Bronchial epithelial cell (primary cell): ENCODE measurements around the gene ADAMTS9. TPM values are rescaled to one million over a fixed set of nuclear protein-coding genes. Genes with fewer than 3 reads are reported as not detected.

Experiments used
- DNase-seq: peaks from one replicate; pipeline ENCODE4 v3.0.0-alpha.2; 2010; ENCODE audit warnings: low read depth
- FAIRE-seq: peaks from 2 replicates; lab custom pipeline; 2011; peaks lifted over from hg19 to GRCh38; lab: Jason Lieb, UNC
- H3K27me3 ChIP-seq: 2 replicates; pipeline ENCODE4 v1.5.1; 2011; ENCODE audit warnings: low read length; ENCODE audit not compliant: control insufficient read depth, insufficient read depth
- H3K36me3 ChIP-seq: 2 replicates; pipeline ENCODE4 v1.5.1; 2011; ENCODE audit warnings: low read length; ENCODE audit not compliant: control insufficient read depth, insufficient read depth
- H3K4me3 ChIP-seq: 2 replicates; pipeline ENCODE4 v1.5.1; 2011; ENCODE audit warnings: mild to moderate bottlenecking, low read depth, low read length, control low read depth
- CTCF ChIP-seq: IDR thresholded peaks from 2 replicates; pipeline ENCODE4 v1.5.1; 2011; ENCODE audit warnings: mild to moderate bottlenecking, moderate library complexity, low read length, control low read depth, inconsistent platforms; ENCODE audit not compliant: insufficient read depth, severe bottlenecking
- total RNA-seq: library from RNA; depleted of rRNA; stranded (reverse); fragments of >200 nt; gene quantifications from 2 replicates; pipeline ENCODE4 v1.2.1, GENCODE V29; 2014

ADAMTS9 gene
- total RNA-seq, 1 donor from 2014 or later: 0.26 TPM

- no peak for DNase-seq
- FAIRE-seq: no peak
- Histone ChIP-seq H3K4me3 (no peak overlapping the region), H3K27me3 (no peaks in the 10 kb centered on the region), H3K36me3 (no peaks in the 10 kb centered on the region)
- TF ChIP-seq CTCF: no peak
Measured at GRCh38 chr3:64578062-64578770, 109.6 kb downstream of the ADAMTS9 start.

- no peak for FAIRE-seq
- DNase-seq: no peak
- H3K4me3 ChIP-seq: no peak overlapping the region
- no peaks in the 10 kb centered on the region for H3K27me3 ChIP-seq
- TF ChIP-seq CTCF: no peak
- H3K36me3 ChIP-seq: no peaks in the 10 kb centered on the region
Measured at GRCh38 chr3:64576211-64576775, 111.5 kb downstream of the ADAMTS9 start.

GRCh38 chr3:64575211-64575844 is 112.5 kb downstream of the ADAMTS9 start:
- H3K36me3 ChIP-seq: no peaks in the 10 kb centered on the region
- H3K4me3 ChIP-seq: no peak overlapping the region
- FAIRE-seq (no peak), DNase-seq (peak; percentile 29)
- H3K27me3 ChIP-seq: no peaks in the 10 kb centered on the region
- peak; percentile 68 for TF ChIP-seq CTCF

GRCh38 chr3:64574194-64574593 is 113.6 kb downstream of the ADAMTS9 start:
- no peaks in the 10 kb centered on the region for H3K27me3 ChIP-seq
- FAIRE-seq: no peak
- TF ChIP-seq CTCF: no peak

GRCh38 chr3:64571982-64572381 is 115.8 kb downstream of the ADAMTS9 start:
- no peak overlapping the region for H3K4me3 ChIP-seq
- H3K36me3 ChIP-seq: no peaks in the 10 kb centered on the region
- no peaks in the 10 kb centered on the region for H3K27me3 ChIP-seq
- no peak for FAIRE-seq
- TF ChIP-seq CTCF: no peak
- DNase-seq: no peak

More at GRCh38 chr3:64574194-64574593, 113.6 kb downstream of the ADAMTS9 start:
- H3K36me3 ChIP-seq: no peaks in the 10 kb centered on the region
- H3K4me3 ChIP-seq: no peak overlapping the region
- DNase-seq: no peak
